CD4-positive, alpha-beta T cell (primary cell): ENCODE measurements around the gene PPP1CA. TPM values are rescaled to one million over a fixed set of nuclear protein-coding genes. Genes with fewer than 3 reads are reported as not detected.

ENCODE experiments used
- ATAC-seq: fragments of 200-7000 bp; cut with Tn5 transposase; one replicate; pipeline ENCODE4 v1.10.0; 2022; ENCODE audit warnings: mild to moderate bottlenecking; ENCODE audit not compliant: poor library complexity
- CTCF ChIA-PET: fragments of 350-600 bp; sonication (Branson Sonifier 250); formaldehyde crosslinking; loops from one replicate; lab custom pipeline; 2021; ENCODE audit warnings: antibody characterized with exemption, inconsistent platforms; lab: Charles Lee
- POLR2A ChIA-PET: fragments of 350-600 bp; sonication (Branson Sonifier 250); formaldehyde crosslinking; loops from one replicate; lab custom pipeline; 2021; ENCODE audit warnings: antibody characterized with exemption, inconsistent platforms; lab: Charles Lee
- DNase-seq, 14 experiments: peaks; one replicate each; pipeline ENCODE4 v3.0.0-alpha.2; 2013 to 2020; ENCODE audit warnings: mixed read lengths in 2 of 14
- H3K27ac ChIP-seq, 2 donors: one replicate each; pipeline versions ENCODE4 v1.5.1 to v1.7.0; 2013; ENCODE audit warnings: low read length in 2 of 2, low read depth in 1 of 2, mild to moderate bottlenecking in 1 of 2
- H3K27me3 ChIP-seq, 2 experiments: 1 replicate in 1 of 2; 2 replicates in 1 of 2; pipeline versions ENCODE4 v1.6.1 to v1.7.0; 2013; ENCODE audit warnings: low read length in 2 of 2, control low read depth in 1 of 2, mild to moderate bottlenecking in 1 of 2, moderate library complexity in 1 of 2; ENCODE audit not compliant: insufficient read depth in 2 of 2, control insufficient read depth in 1 of 2
- H3K36me3 ChIP-seq: one replicate; pipeline ENCODE4 v1.6.1; 2013; ENCODE audit warnings: low read length, control low read depth; ENCODE audit not compliant: insufficient read depth
- H3K4me1 ChIP-seq: one replicate; pipeline ENCODE4 v1.6.1; 2013; ENCODE audit warnings: low read length, control low read depth; ENCODE audit not compliant: insufficient read depth
- H3K4me3 ChIP-seq: one replicate; pipeline ENCODE4 v1.5.1; 2013; ENCODE audit warnings: mild to moderate bottlenecking, low read length, moderate library complexity
- H3K9me3 ChIP-seq, 2 experiments: 1 replicate in 1 of 2; 2 replicates in 1 of 2; pipeline versions ENCODE4 v1.6.1 to v1.7.0; 2013; ENCODE audit warnings: low read length in 2 of 2, mild to moderate bottlenecking in 2 of 2, control low read depth in 1 of 2, moderate library complexity in 1 of 2; ENCODE audit not compliant: control insufficient read depth in 1 of 2, insufficient read depth in 1 of 2
- H3K27ac Mint-ChIP-seq: one replicate; pipeline ENCODE4 v1.8.0; 2020; ENCODE audit warnings: mixed read lengths
- H3K27me3 Mint-ChIP-seq: one replicate; pipeline ENCODE4 v1.8.0; 2021; ENCODE audit warnings: mixed read lengths
- H3K36me3 Mint-ChIP-seq: one replicate; pipeline ENCODE4 v1.8.0; 2021; ENCODE audit warnings: low read depth, mixed read lengths
- H3K4me1 Mint-ChIP-seq: one replicate; pipeline ENCODE4 v1.8.0; 2021; ENCODE audit warnings: low read depth, mixed read lengths
- H3K4me3 Mint-ChIP-seq: one replicate; pipeline ENCODE4 v1.8.0; 2020; ENCODE audit warnings: mild to moderate bottlenecking, mixed read lengths
- H3K9me3 Mint-ChIP-seq: one replicate; pipeline ENCODE4 v1.8.0; 2020; ENCODE audit warnings: mixed read lengths
- CTCF ChIP-seq: fragments of 200-600 bp; IDR thresholded peaks from one replicate; pipeline ENCODE4 v1.8.0; 2022; ENCODE audit warnings: antibody characterized with exemption, mild to moderate bottlenecking
- intact Hi-C, 2 experiments: fragments of 100-400 bp; cut with DNase I in 1 of 2; cut with micrococcal nuclease in 1 of 2; formaldehyde crosslinking; loops; one replicate each; pipeline versions ENCODE4 v1.15.1 to v1.9.0; 2023 to 2025; cut with DNase I, micrococcal nuclease
- total RNA-seq, 174 experiments: library from RNA in 2 of 174; stranded (reverse) in 2 of 174; gene quantifications; one replicate each; pipeline ENCODE4 v1.2.3 and lab custom pipeline; 2021 to 2026

The PPP1CA gene
- total RNA-seq, 2 experiments from 2014 or later: 42.0 to 45.5 TPM

- Histone ChIP-seq H3K4me1 (peaks cover 68% of the 10 kb centered on the region), H3K27ac (peak overlapping the region; percentile 52 to 79), H3K4me3 (peak overlapping the region; percentile 50), H3K9me3 (no peaks in the 10 kb centered on the region), H3K27me3 (no peaks in the 10 kb centered on the region), H3K36me3 (no peaks in the 10 kb centered on the region)
- no peak for TF ChIP-seq CTCF
- intact Hi-C loops: loop anchor here (2.0 to 5.0 kb wide), 5 partner anchors 15 to 88 kb away; partner anchors contain the start of genes AIP (in 1 of the 2), CDK2AP2 (in 1 of the 2), PITPNM1 (in 1 of the 2) and POLD4 (in 1 of the 2)
- Mint-ChIP-seq H3K27me3 (no peaks in the 10 kb centered on the region), H3K4me3 (peak overlapping the region; percentile 90), H3K27ac (peak overlapping the region; percentile 94), H3K9me3 (no peaks in the 10 kb centered on the region), H3K36me3 (peaks cover 4% of the 10 kb centered on the region), H3K4me1 (peaks cover 62% of the 10 kb centered on the region)
- ChIA-PET POLR2A (interaction anchor here (0.7 to 12.5 kb wide), 18 partner anchors 8 to 69 kb away, joined by 3 to 411 read pairs (median 4); partner anchors contain the start of genes AIP, CORO1B, POLD4 and PPP1CA), CTCF (interaction anchor here (1.3 to 6.0 kb wide), 3 partner anchors 16 to 21 kb away, joined by 3 to 46 read pairs (median 4); partner anchors contain the start of genes PPP1CA, PTPRCAP and TBC1D10C)
- ATAC-seq (no peak), DNase-seq (peak in 2 of 14 experiments; percentile 6 to 52)
Measured at GRCh38 chr11:67419325-67420049, 17.8 kb upstream of the PPP1CA start.

GRCh38 chr11:67418476-67419281 lies 17.0 kb upstream of the PPP1CA start:
- peak in 10 of 14 experiments; percentile 39 to 70 (median 52) for DNase-seq
- Histone ChIP-seq H3K4me3 (peak overlapping the region; percentile 50), H3K27me3 (no peaks in the 10 kb centered on the region), H3K9me3 (no peaks in the 10 kb centered on the region), H3K4me1 (peaks cover 72% of the 10 kb centered on the region), H3K36me3 (no peaks in the 10 kb centered on the region), H3K27ac (peak overlapping the region; percentile 52 to 79)
- ATAC-seq: peak; percentile 9
- H3K36me3 Mint-ChIP-seq: peaks cover 4% of the 10 kb centered on the region
- ChIA-PET POLR2A (interaction anchor here (0.6 to 12.5 kb wide), 18 partner anchors 11 to 179 kb away, joined by 3 to 411 read pairs (median 4); partner anchors contain the start of genes AIP, CORO1B, POLD4 and PPP1CA), CTCF (interaction anchor here (6.0 kb wide), 1 partner anchor 15 kb away, joined by 46 read pairs; the partner anchor contains the start of genes PPP1CA and TBC1D10C)
- intact Hi-C loops: loop anchor here in 1 of 2 experiments (5.0 kb wide), 3 partner anchors 49 to 89 kb away; partner anchors contain the start of genes AIP, CDK2AP2, PITPNM1 and TMEM134
- peak overlapping the region; percentile 94 for H3K27ac Mint-ChIP-seq
- no peaks in the 10 kb centered on the region for H3K9me3 Mint-ChIP-seq
- no peak for TF ChIP-seq CTCF
- H3K27me3 Mint-ChIP-seq: no peaks in the 10 kb centered on the region
- H3K4me1 Mint-ChIP-seq: peaks cover 63% of the 10 kb centered on the region
- peak overlapping the region; percentile 90 for H3K4me3 Mint-ChIP-seq

- peak overlapping the region; percentile 65 for H3K4me3 Mint-ChIP-seq
- no peaks in the 10 kb centered on the region for H3K9me3 ChIP-seq
- H3K9me3 Mint-ChIP-seq: no peaks in the 10 kb centered on the region
- H3K36me3 Mint-ChIP-seq: peaks cover 4% of the 10 kb centered on the region
- ChIA-PET POLR2A (interaction anchor here (0.7 to 12.5 kb wide), 18 partner anchors 9 to 178 kb away, joined by 3 to 411 read pairs (median 5); partner anchors contain the start of genes AIP, CDK2AP2, GSTP1 and PPP1CA), CTCF (interaction anchor here (1.3 to 6.0 kb wide), 4 partner anchors 9 to 52 kb away, joined by 3 to 46 read pairs (median 4); partner anchors contain the start of genes PPP1CA and TBC1D10C)
- H3K27me3 Mint-ChIP-seq: no peaks in the 10 kb centered on the region
- peaks cover 85% of the 10 kb centered on the region for H3K4me1 ChIP-seq
- intact Hi-C loops: loop anchor here in 1 of 2 experiments (1.0 to 5.0 kb wide), 4 partner anchors 14 to 90 kb away; partner anchors contain the start of genes AIP, CDK2AP2, PITPNM1 and TMEM134
- no peak for TF ChIP-seq CTCF
- peak overlapping the region; percentile 78 to 79 for H3K27ac ChIP-seq
- H3K4me1 Mint-ChIP-seq: peaks cover 67% of the 10 kb centered on the region
- H3K36me3 ChIP-seq: no peaks in the 10 kb centered on the region
- ATAC-seq: no peak
- peak in 2 of 14 experiments; percentile 13 to 35 for DNase-seq
- H3K4me3 ChIP-seq: peak overlapping the region; percentile 35
- no peaks in the 10 kb centered on the region for H3K27me3 ChIP-seq
- H3K27ac Mint-ChIP-seq: peak overlapping the region; percentile 94
Measured at GRCh38 chr11:67417425-67417824, 15.8 kb upstream of the PPP1CA start.
